ENCODE results near the gene ATP6V1C2. TPM values are rescaled to one million over a fixed set of nuclear protein-coding genes. Genes with fewer than 3 reads are reported as not detected.

The ATP6V1C2 gene
- total RNA-seq, 1 experiment from 2014 or later = not detected

- in situ Hi-C loops (cut with HindIII; ENCODE audit: low sequenced_read_pairs) = no loop called here
- DNase-seq (ENCODE audit: low spot score) = peak; percentile 62
Observed at GRCh38 chr2:10764096-10764785, 42.8 kb downstream of the ATP6V1C2 start.

GRCh38 chr2:10764896-10765295 lies 43.5 kb downstream of the ATP6V1C2 start:
- in situ Hi-C loops (cut with HindIII; ENCODE audit: low sequenced_read_pairs) = no loop called here
- no peak for DNase-seq (ENCODE audit: low spot score)

GRCh38 chr2:10765461-10765860 lies 44.0 kb downstream of the ATP6V1C2 start:
- no peak for DNase-seq (ENCODE audit: low spot score)
- in situ Hi-C loops (cut with HindIII; ENCODE audit: low sequenced_read_pairs) = no loop called here

- no peak for DNase-seq (ENCODE audit: low spot score)
- in situ Hi-C loops (cut with HindIII; ENCODE audit: low sequenced_read_pairs) = no loop called here
Observed at GRCh38 chr2:10765914-10766313, 44.5 kb downstream of the ATP6V1C2 start.

- in situ Hi-C loops (cut with HindIII; ENCODE audit: low sequenced_read_pairs) = no loop called here
- DNase-seq (ENCODE audit: low spot score) = no peak
Observed at GRCh38 chr2:10768063-10768507, 46.7 kb downstream of the ATP6V1C2 start.

GRCh38 chr2:10770956-10771750 lies 49.7 kb downstream of the ATP6V1C2 start:
- DNase-seq (ENCODE audit: low spot score) = no peak
- in situ Hi-C loops (cut with HindIII; ENCODE audit: low sequenced_read_pairs) = no loop called here

GRCh38 chr2:10771786-10772185 lies 50.4 kb downstream of the ATP6V1C2 start:
- no peak for DNase-seq (ENCODE audit: low spot score)
- in situ Hi-C loops (cut with HindIII; ENCODE audit: low sequenced_read_pairs) = no loop called here

- DNase-seq (ENCODE audit: low spot score) = no peak
- in situ Hi-C loops (cut with HindIII; ENCODE audit: low sequenced_read_pairs) = no loop called here
Observed at GRCh38 chr2:10772201-10772867, 50.9 kb downstream of the ATP6V1C2 start.

- DNase-seq (ENCODE audit: low spot score) = no peak
- in situ Hi-C loops (cut with HindIII; ENCODE audit: low sequenced_read_pairs) = no loop called here
Observed at GRCh38 chr2:10772868-10773215, 51.4 kb downstream of the ATP6V1C2 start.

- no peak for DNase-seq (ENCODE audit: low spot score)
- in situ Hi-C loops (cut with HindIII; ENCODE audit: low sequenced_read_pairs) = no loop called here
Observed at GRCh38 chr2:10773821-10774341, 52.5 kb downstream of the ATP6V1C2 start.

- in situ Hi-C loops (cut with HindIII; ENCODE audit: low sequenced_read_pairs) = no loop called here
- no peak for DNase-seq (ENCODE audit: low spot score)
Observed at GRCh38 chr2:10774394-10774793, 53.0 kb downstream of the ATP6V1C2 start.

GRCh38 chr2:10775021-10775780 lies 53.8 kb downstream of the ATP6V1C2 start:
- in situ Hi-C loops (cut with HindIII; ENCODE audit: low sequenced_read_pairs) = no loop called here
- DNase-seq (ENCODE audit: low spot score) = no peak

- in situ Hi-C loops (cut with HindIII; ENCODE audit: low sequenced_read_pairs) = no loop called here
- DNase-seq (ENCODE audit: low spot score) = no peak
Observed at GRCh38 chr2:10775831-10776230, 54.4 kb downstream of the ATP6V1C2 start.

- DNase-seq (ENCODE audit: low spot score) = no peak
- in situ Hi-C loops (cut with HindIII; ENCODE audit: low sequenced_read_pairs) = no loop called here
Observed at GRCh38 chr2:10776231-10776977, 55.0 kb downstream of the ATP6V1C2 start.

- no peak for DNase-seq (ENCODE audit: low spot score)
- in situ Hi-C loops (cut with HindIII; ENCODE audit: low sequenced_read_pairs) = no loop called here
Observed at GRCh38 chr2:10777111-10777841, 55.8 kb downstream of the ATP6V1C2 start.

GRCh38 chr2:10777842-10778723 lies 56.7 kb downstream of the ATP6V1C2 start:
- in situ Hi-C loops (cut with HindIII; ENCODE audit: low sequenced_read_pairs) = no loop called here
- no peak for DNase-seq (ENCODE audit: low spot score)

- no peak for DNase-seq (ENCODE audit: low spot score)
Observed at GRCh38 chr2:10778724-10779115, 57.3 kb downstream of the ATP6V1C2 start.

More at GRCh38 chr2:10778724-10779115, 57.3 kb downstream of the ATP6V1C2 start:
- in situ Hi-C loops (cut with HindIII; ENCODE audit: low sequenced_read_pairs) = no loop called here

Data from G401 (cell line).